T1000 (cell line): ENCODE data around the gene IL19.

ENCODE experiments used
- DNase-seq: peaks from one replicate; lab custom pipeline; 2025; ENCODE audit warnings: mixed read lengths; lab: John Stamatoyannopoulos, UW

The IL19 gene

DNA sequence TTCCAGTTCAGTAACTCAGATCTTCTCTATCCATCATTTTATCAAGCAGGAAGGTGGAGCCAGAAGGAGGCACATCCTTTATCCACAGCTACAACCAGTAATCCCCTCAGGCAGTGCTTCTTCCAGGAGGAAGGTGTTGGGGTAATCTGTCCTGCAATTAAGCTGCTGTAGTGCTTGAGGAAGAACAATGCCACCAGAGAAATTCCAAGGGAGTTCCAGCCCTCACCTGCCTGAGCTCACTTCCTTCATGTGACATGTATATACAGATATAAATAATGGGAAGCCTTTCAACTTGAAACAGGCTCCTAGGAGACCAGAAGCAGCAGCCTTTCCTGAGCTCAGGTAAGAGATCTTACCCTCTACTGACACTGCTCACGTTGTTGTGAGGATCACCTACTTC lies 92.7 kb downstream of the IL19 start:
- no peak for DNase-seq

DNA sequence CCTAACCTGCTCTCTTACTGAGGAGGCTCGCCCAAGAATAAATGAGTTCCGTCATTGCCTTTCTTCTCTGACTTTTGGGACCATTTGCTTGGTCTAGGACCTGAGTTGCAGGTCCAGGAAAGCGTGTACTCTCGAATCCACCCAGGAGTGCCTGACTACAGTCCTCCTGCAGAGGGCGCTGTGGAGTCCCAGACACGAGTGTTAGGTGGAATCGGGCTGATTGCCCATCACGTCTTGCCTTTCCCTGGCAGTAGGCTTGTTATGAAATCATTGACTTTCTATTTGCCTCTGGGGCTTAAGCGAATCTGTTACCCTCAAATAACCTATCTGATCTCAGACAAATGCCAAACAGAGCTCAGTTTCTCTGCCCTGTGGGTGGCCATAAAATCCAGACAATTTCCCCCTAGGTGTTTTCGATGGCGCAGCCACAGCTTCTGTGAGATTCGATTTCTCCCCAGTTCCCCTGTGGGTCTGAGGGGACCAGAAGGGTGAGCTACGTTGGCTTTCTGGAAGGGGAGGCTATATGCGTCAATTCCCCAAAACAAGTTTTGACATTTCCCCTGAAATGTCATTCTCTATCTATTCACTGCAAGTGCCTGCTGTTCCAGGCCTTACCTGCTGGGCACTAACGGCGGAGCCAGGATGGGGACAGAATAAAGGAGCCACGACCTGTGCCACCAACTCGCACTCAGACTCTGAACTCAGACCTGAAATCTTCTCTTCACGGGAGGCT lies 94.5 kb downstream of the IL19 start, which contains the start of gene IL20:
Gene IL20 (plus strand): TSS at position 685 of the 733 bp plus-strand sequence. CDS start 230 bp downstream, outside the sequence.
- DNase-seq = no peak

DNA sequence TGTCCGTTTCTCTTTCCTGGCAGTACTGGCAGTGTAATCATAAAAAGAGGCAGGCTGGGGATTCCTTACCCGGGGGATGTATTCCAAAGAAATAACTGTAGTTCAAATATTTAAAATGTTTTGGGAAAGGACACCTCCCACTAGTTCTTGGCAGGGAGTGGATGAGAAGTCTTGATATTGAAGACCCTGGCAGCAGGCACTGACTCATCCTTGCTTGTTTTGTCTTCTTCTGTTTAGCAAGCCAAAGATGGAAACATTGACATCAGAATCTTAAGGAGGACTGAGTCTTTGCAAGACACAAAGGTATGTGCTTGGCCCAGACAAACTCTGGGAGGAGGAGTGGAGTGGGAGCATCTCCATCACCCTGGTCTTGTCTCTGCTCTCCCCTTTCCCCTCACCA lies 95.5 kb downstream of the IL19 start:
- DNase-seq = no peak

DNA sequence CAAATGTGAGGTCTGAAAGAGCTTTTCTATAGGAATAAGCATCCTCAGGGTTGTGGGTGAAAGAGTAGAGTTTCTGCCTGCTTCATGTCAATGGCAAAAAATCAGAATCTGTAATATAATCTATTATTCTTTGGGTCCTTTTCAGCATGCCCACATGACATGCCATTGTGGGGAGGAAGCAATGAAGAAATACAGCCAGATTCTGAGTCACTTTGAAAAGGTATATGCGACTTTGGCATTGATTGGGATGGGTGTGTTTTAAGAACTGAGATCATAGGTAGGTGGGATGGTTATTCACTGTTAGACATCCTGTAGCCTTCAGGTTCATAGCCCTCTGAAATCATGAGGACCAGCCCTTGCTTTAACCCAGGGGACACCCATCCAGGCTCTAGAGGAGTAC lies 96.7 kb downstream of the IL19 start:
- DNase-seq = no peak

DNA sequence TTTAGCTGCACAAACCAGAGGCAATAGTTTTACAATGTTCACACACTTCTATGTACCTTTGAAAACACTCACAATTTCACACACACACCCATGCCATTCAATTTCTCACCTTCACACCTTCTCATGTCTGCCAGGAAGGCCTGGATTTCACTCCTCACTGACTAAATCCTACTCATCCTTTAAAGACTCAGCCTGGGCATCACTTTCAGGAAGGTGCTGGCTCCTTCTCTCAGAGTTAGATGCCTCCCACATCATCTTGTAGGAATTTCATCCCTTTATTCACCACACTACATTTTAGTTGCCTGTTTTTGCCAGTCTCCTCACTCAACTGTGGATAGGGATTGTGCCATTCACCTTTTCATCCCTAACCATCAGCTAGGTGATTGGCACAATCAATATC lies 97.1 kb downstream of the IL19 start:
- DNase-seq = no peak

DNA sequence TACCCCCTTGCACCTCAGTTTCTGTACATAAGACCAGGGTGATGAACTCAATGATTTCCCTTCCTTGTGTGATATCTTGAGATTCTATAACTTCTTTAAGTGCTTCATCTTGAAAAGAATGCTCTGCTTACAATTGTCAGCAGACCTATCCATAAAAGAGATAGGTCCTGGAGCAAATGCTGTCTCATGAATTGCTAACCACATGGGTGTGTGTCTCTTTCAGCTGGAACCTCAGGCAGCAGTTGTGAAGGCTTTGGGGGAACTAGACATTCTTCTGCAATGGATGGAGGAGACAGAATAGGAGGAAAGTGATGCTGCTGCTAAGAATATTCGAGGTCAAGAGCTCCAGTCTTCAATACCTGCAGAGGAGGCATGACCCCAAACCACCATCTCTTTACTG lies 97.7 kb downstream of the IL19 start:
- DNase-seq = no peak

DNA sequence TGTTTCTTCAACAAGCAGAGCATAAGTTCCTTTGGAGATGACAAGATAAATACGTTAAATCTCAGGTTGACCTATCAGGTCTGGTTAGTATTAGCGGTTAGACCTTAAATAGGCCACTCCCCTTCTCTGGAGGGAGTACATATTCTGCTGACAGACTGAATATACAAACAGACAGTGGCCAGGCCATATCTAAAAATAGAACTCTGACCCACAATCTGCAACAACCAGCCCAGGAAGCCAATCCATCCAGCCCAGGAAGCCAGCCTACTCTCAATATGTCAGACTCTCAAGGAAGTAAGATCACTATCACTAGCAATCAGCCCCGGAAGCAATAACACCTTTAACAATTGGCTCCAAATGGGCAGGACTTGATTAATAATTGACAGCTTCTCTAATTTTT lies 101.6 kb downstream of the IL19 start:
- no peak for DNase-seq

DNA sequence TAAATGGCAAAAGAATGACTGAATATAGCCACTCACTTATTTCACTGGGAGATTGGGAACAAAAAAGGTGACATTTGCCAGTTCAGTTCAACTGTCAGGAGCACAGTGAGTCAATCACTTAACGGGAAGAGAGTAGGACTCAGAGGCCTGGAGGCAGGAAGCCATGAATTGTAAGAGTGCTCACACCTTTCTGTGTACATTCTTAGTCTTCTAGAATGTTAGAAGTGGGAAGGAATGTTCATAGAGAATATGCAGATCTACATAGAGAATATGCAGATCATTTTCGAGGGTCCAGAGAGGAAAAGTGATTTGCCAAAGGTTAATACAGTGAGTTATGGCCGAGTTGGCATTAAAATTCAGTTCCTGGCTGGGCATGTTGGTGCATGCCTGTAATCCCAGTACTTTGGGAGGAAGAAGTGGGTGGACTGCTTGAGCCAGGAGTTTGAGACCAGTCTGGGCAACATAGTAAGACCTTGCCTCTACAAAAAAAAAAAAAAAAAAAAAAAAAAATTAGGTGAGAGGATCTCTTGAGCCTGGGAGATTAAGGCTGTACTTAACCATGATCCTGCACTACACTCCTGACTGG lies 103.1 kb downstream of the IL19 start:
- no peak for DNase-seq

DNA sequence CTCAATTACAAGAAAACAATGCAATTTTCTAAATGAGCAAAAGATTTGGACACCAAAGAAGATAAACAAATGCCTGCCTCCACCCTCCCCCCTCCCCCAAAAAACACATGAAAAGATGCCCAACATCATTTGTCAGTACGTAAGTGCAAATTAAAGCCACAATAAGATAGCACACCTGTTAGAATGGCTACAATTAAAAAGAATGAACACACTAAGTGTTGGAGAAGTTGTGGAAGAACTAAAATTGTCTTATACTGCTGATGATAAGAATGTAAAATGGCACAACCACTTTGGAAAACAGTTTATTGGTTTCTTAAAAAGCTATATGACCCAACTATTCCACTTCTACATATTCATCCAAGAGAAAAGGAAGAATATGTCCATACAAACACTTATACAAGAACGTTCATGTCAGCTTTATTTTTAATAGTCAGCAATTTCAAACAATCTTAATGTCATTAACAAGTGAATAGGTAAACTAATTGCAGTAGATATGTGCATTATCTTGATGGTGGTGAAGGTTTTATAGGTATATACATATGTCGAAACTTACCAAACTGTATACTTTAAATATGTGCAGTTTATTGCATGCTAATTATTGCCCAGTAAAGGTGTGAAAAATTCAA lies 105.3 kb downstream of the IL19 start:
- DNase-seq = no peak

DNA sequence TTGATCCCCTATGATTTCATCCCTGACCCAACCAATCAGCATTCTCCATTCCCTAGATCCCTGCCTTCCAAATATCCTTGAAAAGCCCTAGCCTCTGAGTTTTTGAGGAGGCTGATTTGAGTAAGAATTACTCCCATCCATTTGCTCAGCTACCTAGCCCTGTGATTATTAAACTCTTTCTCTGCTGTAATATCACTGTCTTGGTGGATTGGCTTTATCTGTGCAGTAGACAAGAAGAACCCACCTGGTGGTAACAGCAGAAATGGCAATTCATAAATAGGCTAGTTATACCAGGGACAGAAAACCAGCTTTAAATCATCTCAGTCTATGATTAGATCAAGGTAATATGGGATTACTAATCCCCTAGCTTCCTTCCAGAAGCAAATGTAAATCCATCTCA lies 107.9 kb downstream of the IL19 start:
- no peak for DNase-seq

DNA sequence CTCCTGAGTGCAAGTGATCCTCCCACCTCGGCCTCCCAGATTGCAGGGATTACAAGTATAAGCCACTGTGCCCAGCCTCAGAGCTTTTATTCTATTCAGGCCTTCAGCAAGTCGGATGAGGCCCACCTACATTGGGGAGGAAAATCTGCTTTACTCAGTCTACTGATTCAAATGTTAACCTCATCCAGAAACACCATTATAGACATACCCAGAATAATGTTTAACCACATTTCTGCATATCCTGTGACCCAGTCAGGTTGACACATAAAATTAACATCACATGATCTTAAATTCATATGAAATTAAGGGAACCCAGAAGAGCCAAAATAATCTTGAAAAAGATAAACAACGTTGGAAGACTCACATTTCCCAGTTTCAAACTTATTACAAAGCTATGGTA lies 109.7 kb downstream of the IL19 start:
- no peak for DNase-seq

DNA sequence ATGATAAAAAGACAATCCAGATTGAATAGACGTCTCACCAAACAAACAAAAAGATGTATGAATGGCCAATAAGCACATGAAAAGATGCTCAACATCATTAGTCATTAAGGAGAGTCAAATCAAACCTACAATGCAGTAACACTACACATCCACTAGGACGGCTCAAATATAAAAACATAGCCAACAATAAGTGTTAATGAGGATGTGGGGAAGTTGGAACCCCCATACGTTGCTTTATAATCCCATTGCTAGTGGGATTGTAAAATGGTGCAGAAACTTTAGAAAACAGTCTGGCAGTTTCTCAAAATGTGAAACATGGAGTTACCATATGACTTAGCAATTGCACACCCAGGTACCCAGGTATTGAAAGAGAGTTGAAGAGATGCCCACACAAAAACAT lies 112.0 kb downstream of the IL19 start:
- DNase-seq = no peak

DNA sequence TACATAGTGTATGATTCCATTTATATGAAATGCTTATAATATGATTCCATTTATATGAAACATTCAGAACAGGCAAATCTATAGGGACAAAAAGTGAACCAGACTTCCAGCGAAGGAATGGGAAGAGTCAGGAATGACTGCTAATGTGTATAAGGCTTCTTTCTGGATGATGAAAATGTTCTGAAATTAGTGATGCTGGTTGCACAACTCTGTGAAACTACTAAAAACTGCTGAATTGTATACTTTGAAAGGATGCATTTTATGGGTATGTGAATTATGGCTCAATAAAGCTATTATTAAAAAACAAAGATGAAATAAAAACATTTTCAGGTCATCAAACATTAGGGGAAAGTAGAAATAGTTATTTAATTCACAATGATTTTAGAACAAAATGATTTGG lies 112.6 kb downstream of the IL19 start:
- no peak for DNase-seq

DNA sequence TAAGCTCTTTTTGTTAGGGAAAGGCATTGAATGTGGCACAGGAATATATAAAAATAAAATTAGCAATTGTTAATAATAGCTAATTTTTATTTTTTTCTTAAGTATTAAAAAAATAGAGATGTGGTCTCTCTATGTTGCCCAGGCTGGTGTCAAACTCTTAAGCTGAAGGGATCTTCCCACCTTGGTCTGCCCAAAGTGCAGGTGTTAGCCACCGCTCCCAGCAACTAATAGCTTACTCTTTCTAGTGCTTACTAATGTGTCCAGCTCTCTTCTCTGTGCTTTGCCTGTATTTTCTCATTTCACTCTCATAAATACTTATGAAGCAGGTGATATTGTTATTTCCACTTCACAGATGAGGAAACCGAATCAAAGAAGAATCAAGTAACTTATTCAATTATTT lies 113.3 kb downstream of the IL19 start:
- no peak for DNase-seq

DNA sequence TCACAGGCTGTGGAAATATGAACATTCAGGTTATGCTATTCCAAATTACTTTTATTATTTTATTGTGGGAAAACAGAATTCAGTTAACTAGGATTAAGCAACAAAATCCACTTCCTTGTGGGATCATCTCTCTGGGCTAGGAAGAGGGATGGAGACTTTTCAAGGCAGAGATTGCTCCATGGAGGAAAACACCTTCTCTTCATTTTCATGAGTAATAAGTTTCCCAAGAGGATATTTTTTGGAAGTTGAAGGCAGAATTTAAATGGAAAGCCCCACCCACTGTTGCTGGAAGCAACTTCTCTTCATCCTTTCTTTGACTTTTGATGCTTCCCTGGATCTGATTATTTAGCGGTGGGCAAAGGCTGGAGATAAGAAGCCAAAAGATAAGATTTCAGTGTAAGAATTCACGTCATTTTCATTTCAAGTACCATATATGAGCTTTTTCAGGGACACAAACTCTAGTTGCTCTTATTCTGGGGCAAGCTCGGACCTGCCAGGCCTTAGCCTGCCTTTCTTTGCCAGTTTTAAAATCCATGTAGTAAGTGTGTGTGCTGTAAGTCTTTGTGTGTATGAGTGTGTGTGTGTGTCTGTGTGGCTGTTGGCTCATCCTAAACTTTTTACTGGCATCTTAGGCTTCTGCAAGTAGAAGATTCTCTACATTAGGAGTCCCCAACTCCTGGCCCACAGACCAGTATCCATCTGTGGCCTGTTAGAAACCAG lies 114.9 kb downstream of the IL19 start:
- no peak for DNase-seq

DNA sequence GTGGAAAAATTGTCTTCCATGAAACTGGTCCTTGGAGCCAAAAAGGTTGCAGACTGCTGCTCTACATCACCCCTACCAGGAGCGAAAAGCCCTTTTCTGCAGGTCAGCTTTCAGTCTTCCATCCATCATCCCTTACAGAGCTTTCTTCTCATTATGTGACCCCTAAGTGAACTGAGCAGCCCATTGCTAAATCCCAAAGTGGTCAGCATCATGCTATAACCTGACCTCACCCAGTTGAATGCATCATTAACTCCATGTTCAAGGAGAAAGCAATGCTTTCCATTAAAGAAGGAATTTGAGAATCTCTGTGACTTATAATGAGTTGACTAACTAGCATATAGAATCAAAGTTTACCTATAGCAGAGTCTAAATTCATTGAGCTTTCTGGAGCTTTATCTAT lies 116.3 kb downstream of the IL19 start:
- DNase-seq = no peak

DNA sequence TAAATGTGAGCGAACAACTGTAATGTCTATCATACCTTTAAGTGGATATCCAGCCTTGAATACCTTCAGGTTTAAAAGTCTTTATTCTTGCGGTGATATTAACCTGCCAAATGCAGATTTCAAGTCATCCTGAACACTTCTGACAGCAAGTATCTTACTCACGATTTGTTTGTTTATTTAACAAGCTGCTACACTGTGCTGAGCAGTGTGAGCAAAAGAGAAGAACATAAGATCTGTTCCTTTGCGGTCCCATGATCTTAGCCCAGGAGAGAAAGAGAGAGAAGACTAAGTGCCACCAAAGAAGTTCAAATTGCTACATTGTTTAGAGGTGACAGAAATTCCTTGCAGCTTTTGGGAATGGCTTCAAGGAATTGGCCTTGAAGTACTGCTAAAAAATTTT lies 117.1 kb downstream of the IL19 start:
- no peak for DNase-seq

DNA sequence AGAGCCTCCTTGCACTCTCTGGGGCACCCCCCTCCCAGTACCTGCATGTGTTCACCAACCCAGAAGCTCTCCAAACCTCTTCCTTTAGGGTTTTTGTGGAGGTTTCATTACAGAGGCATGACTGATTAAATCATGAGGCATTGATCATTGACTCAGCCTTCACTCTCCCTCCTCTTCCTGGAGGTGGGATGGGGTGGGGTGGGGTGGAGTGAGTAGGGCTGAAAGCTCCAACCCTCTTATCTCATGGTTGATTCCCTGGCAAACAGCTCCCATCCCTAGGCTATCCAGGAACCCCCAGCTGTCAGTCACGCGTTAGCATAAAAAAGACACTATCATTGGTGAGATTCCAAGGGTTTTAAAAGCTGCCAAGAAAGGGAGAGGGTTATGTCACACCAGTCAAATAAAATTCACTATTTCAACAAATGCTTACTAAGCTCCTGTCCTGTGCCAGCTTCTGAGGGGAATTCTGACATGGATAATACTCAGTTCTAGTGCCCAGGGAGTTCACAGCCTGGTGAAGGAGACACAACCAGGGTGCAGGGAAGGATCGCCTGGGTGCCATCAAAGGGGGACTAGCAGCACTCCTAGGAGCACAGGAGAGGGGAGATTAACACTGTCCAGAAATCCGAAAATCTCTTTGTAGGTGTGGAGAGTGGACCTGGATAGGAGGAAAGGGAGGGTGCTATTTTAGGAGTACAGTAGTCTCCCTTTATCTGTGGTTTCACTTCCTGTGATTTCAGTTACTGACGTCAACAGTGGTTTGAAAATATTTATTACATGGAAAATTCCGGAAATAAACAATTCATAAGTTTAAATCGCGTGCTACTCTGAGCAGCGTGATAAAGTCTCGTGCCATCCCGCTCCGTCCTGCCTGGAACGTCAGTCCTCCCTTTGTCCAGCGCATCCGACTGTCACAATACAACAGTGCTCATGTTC lies 119.8 kb downstream of the IL19 start:
- DNase-seq = peak; percentile 30

DNA sequence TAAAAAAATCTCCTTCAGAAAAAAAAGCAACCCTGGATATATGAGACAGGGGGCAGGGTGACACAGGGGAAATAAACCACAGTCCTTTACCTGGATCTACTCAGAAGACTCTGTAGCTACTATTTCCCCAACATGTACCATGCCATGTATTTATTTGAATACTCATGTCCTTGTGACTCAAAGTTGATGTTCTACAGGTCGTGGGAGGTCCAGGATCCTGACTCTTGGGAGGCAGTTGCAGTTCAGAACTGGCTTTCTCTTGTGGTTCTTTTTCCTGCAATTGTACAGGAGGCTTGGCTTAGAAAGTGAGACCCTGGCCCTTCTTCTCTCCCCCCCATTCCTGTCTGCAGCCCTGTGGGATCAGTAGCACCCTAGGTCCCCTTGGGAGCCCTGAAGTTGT lies 120.8 kb downstream of the IL19 start:
- no peak for DNase-seq
